ENCODE data around the gene RANBP6. TPM values are rescaled to one million over a fixed set of nuclear protein-coding genes. Genes with fewer than 3 reads are reported as not detected.
A peak's percentile ranks its signal among the peaks of the same experiment; 100 is the strongest.

Gene RANBP6
- total RNA-seq, 2 donors from 2014 or later, result 6.6 to 11.4 TPM

GRCh38 chr9:6007058-6007769 lies 8.2 kb downstream of the RANBP6 start:
- no peaks in the 10 kb centered on the region for H3K36me3 ChIP-seq (replicated peaks in 1 of 2; ENCODE audit: insufficient read depth in 1 of 2, low read depth in 2 of 2)
- H3K27ac ChIP-seq, result peak overlapping the region; percentile 86 to 99 (median 96)
- no peaks in the 10 kb centered on the region for H3K9me3 ChIP-seq
- peak in 2 of 3 donors; percentile 20 to 33 for TF ChIP-seq POLR2A (IDR thresholded peaks at IDR 0.05)
- TF ChIP-seq CTCF (IDR thresholded peaks at IDR 0.05), result no peak
- ATAC-seq (peak; percentile 60), DNase-seq (peak; percentile 83 to 92 (median 87))
- peaks cover 25% of the 10 kb centered on the region for H3K4me1 ChIP-seq
- intact Hi-C loops (cut with DNase I), result no loop called here
- H3K4me3 ChIP-seq, result peak overlapping the region; percentile 61 to 68
- H3K27me3 ChIP-seq, result no peaks in the 10 kb centered on the region
- 0% methylated on average over 1 to 50 of the region's 59 CpGs for WGBS, 2 donors

- intact Hi-C loops (cut with DNase I), result no loop called here
- WGBS, 2 donors, result 0 to 1% methylated on average over 13 of the region's 13 CpGs
- Histone ChIP-seq H3K4me1 (peaks cover 22% of the 10 kb centered on the region), H3K9me3 (no peaks in the 10 kb centered on the region), H3K27me3 (no peaks in the 10 kb centered on the region), H3K36me3 (replicated peaks in 1 of 2; ENCODE audit: insufficient read depth in 1 of 2, low read depth in 2 of 2) (no peaks in the 10 kb centered on the region), H3K4me3 (peak overlapping the region; percentile 61 to 68), H3K27ac (peak overlapping the region; percentile 86 to 99 (median 96))
- TF ChIP-seq POLR2A (IDR thresholded peaks at IDR 0.05), result no peak
- no peak for TF ChIP-seq CTCF (IDR thresholded peaks at IDR 0.05)
- ATAC-seq (no peak), DNase-seq (no peak)
Measured at GRCh38 chr9:6006749-6007057, 8.7 kb downstream of the RANBP6 start.

GRCh38 chr9:6000955-6001354 lies 14.5 kb downstream of the RANBP6 start:
- Histone ChIP-seq H3K36me3 (replicated peaks in 1 of 2; ENCODE audit: insufficient read depth in 1 of 2, low read depth in 2 of 2) (no peaks in the 10 kb centered on the region), H3K4me1 (peaks cover 26% of the 10 kb centered on the region), H3K4me3 (no peak overlapping the region), H3K27me3 (no peaks in the 10 kb centered on the region), H3K27ac (no peak overlapping the region), H3K9me3 (no peaks in the 10 kb centered on the region)
- 92 to 98% methylated on average over 2 of the region's 2 CpGs for WGBS, 2 donors
- ATAC-seq, result no peak
- intact Hi-C loops (cut with DNase I), result no loop called here
- DNase-seq, result no peak
- TF ChIP-seq CTCF (IDR thresholded peaks at IDR 0.05), result no peak
- no peak for TF ChIP-seq POLR2A (IDR thresholded peaks at IDR 0.05)

GRCh38 chr9:5999443-6000101 lies 15.9 kb downstream of the RANBP6 start:
- Histone ChIP-seq H3K27me3 (no peaks in the 10 kb centered on the region), H3K4me1 (peaks cover 17% of the 10 kb centered on the region), H3K4me3 (no peak overlapping the region), H3K9me3 (no peaks in the 10 kb centered on the region), H3K27ac (no peak overlapping the region), H3K36me3 (replicated peaks in 1 of 2; ENCODE audit: insufficient read depth in 1 of 2, low read depth in 2 of 2) (no peaks in the 10 kb centered on the region)
- ATAC-seq (no peak), DNase-seq (no peak)
- WGBS, 2 donors, result 56 to 62% methylated on average over 2 of the region's 2 CpGs
- intact Hi-C loops (cut with DNase I), result no loop called here
- TF ChIP-seq CTCF (IDR thresholded peaks at IDR 0.05) (no peak), POLR2A (IDR thresholded peaks at IDR 0.05) (no peak)
